Cardiac muscle cell (in vitro differentiated cells and primary cell): ENCODE measurements around the gene PLEKHG3. TPM values are rescaled to one million over a fixed set of nuclear protein-coding genes. Genes with fewer than 3 reads are reported as not detected.

Source experiments
- DNase-seq, 2 donors: peaks; one replicate each; pipeline versions ENCODE4 v3.0.0 to v3.0.0-alpha.2; 2010 to 2017; ENCODE audit warnings: low read depth in 1 of 2, low spot score in 1 of 2
- H3K27ac ChIP-seq: fragments of 200-600 bp; sonication (generic); 2 replicates; pipeline ENCODE4 v1.5.1; 2016
- H3K27me3 ChIP-seq: fragments of 200-600 bp; sonication (generic); 2 replicates; pipeline ENCODE4 v1.6.0; 2016; ENCODE audit warnings: control low read depth
- H3K36me3 ChIP-seq: fragments of 200-600 bp; sonication (generic); 2 replicates; pipeline ENCODE4 v1.5.1; 2016; ENCODE audit warnings: control low read depth
- H3K4me1 ChIP-seq: fragments of 200-600 bp; sonication (generic); 2 replicates; pipeline ENCODE4 v1.8.1; 2017; ENCODE audit warnings: low read depth, mild to moderate bottlenecking, mixed run types
- H3K4me3 ChIP-seq: fragments of 200-600 bp; sonication (generic); 2 replicates; pipeline ENCODE4 v1.5.1; 2016; ENCODE audit warnings: mild to moderate bottlenecking
- H3K9me3 ChIP-seq: fragments of 200-600 bp; sonication (generic); 2 replicates; pipeline ENCODE4 v1.5.1; 2017; ENCODE audit warnings: low read depth, mild to moderate bottlenecking, control low read depth
- polyA plus RNA-seq: library from polyadenylated mRNA; unstranded; fragments of >200 nt; fragmentation: Nextera tagmentation; extraction: Ambion mirVana; gene quantifications from 2 replicates; pipeline ENCODE4 v1.2.1, GENCODE V29; 2016
- total RNA-seq: library from RNA; depleted of rRNA; stranded (reverse); fragments of >200 nt; gene quantifications from 2 replicates; pipeline ENCODE4 v1.2.3, GENCODE V29; 2016
- TF ChIP-seq, protein P1 (sequence below): IDR thresholded peaks from 2 replicates; pipeline ENCODE4 v1.5.1; 2012; ENCODE audit warnings: low read depth, mild to moderate bottlenecking, low read length

Gene PLEKHG3
- total and polyA plus RNA-seq, 2 experiments from 2014 or later, result 19.2 to 72.2 TPM

DNA sequence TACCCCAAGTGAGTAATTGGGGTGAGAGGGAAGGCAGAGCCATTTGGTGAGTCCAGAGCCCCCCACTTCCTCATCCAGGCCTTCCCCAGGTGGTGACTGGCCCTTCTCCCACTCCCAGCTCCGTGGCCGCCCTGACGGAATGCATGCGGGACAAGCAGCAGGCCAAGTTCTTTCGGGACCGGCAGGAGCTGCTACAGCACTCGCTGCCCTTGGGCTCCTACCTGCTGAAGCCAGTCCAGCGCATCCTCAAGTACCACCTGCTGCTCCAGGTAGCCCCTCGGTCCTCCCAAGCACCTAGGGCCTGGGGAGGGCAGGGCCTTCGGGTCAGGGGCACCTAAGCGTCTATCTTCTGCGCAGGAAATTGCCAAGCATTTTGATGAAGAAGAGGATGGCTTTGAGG lies 26.5 kb downstream of the PLEKHG3 start:
- DNase-seq, result no peak
- Histone ChIP-seq H3K27me3 (no peaks in the 10 kb centered on the region), H3K36me3 (peaks cover 24% of the 10 kb centered on the region), H3K4me3 (no peak overlapping the region), H3K27ac (no peak overlapping the region), H3K9me3 (no peaks in the 10 kb centered on the region), H3K4me1 (peaks cover 9% of the 10 kb centered on the region)
- TF ChIP-seq, protein P1, sequence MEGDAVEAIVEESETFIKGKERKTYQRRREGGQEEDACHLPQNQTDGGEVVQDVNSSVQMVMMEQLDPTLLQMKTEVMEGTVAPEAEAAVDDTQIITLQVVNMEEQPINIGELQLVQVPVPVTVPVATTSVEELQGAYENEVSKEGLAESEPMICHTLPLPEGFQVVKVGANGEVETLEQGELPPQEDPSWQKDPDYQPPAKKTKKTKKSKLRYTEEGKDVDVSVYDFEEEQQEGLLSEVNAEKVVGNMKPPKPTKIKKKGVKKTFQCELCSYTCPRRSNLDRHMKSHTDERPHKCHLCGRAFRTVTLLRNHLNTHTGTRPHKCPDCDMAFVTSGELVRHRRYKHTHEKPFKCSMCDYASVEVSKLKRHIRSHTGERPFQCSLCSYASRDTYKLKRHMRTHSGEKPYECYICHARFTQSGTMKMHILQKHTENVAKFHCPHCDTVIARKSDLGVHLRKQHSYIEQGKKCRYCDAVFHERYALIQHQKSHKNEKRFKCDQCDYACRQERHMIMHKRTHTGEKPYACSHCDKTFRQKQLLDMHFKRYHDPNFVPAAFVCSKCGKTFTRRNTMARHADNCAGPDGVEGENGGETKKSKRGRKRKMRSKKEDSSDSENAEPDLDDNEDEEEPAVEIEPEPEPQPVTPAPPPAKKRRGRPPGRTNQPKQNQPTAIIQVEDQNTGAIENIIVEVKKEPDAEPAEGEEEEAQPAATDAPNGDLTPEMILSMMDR, result no peak

DNA sequence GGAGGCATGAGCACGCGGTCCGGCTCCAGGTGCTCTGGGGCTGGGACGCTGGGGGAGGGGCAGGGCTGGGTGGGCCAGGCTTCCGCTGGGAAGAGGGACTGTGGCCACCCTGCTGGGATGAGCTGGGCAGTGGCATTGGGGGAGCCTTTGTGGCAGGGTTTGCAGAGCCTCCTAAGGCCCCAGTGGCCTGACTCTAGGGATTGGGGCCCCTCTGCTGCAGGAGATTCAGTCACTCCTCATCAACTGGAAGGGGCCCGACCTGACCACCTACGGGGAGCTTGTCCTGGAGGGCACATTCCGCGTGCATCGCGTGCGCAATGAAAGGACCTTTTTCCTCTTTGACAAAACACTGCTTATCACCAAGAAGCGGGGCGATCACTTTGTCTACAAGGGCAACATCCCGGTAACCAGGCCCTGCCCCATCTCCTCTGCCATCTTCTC lies 26.9 kb downstream of the PLEKHG3 start:
- DNase-seq, result no peak
- Histone ChIP-seq H3K4me3 (no peak overlapping the region), H3K36me3 (peaks cover 24% of the 10 kb centered on the region), H3K27ac (no peak overlapping the region), H3K4me1 (peaks cover 4% of the 10 kb centered on the region), H3K27me3 (no peaks in the 10 kb centered on the region), H3K9me3 (no peaks in the 10 kb centered on the region)
- TF ChIP-seq, protein P1, result no peak

DNA sequence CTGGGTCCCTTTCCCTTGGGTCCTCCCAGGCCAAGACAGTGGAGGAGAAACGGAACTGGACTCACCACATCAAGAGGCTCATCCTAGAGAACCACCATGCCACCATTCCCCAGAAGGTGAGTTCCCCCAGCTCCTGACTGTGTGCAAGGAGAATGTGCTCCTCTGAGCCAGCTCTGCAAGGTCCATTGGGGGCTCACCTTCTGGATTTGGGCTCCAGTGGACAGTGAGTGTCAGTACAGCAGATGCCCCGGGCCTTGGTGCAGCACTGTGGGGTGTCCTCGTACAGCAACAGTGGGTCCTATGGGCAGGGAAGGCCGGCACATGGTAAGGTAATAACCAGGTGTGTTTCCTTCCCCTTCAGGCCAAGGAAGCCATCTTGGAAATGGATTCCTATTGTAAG lies 27.8 kb downstream of the PLEKHG3 start:
- TF ChIP-seq, protein P1, result no peak
- Histone ChIP-seq H3K4me3 (no peak overlapping the region), H3K36me3 (peaks cover 24% of the 10 kb centered on the region), H3K4me1 (no peaks in the 10 kb centered on the region), H3K27ac (no peak overlapping the region), H3K27me3 (no peaks in the 10 kb centered on the region), H3K9me3 (no peaks in the 10 kb centered on the region)
- DNase-seq, result no peak

DNA sequence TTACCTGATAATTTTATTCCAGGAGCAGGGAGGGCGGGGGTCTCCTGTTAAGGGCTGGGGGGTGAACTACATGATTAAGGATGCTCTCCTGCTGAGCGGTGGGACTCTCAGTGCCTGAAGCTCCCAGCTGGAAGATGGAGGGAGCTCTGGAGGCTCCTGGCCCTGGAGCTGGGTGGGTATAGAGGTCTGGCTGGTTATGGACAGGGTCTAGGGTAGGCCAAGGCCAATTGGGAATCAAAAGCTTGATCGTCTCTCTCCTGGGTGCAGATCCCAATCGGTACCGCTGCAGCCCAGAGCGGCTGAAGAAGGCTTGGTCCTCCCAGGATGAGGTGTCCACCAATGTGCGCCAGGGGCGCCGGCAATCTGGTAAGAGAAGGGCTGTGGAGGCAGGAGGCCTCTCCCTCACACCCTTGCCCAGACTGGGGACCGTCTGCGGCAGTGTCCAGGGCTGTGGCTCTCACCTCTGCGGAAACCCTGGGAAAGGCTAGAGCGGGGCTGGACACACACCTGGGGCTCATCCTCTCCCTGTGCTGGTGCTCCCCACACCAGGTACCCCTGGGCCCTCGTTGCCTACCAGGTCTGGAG lies 28.4 kb downstream of the PLEKHG3 start:
- Histone ChIP-seq H3K9me3 (no peaks in the 10 kb centered on the region), H3K36me3 (peaks cover 24% of the 10 kb centered on the region), H3K4me1 (no peaks in the 10 kb centered on the region), H3K4me3 (no peak overlapping the region), H3K27me3 (no peaks in the 10 kb centered on the region), H3K27ac (no peak overlapping the region)
- TF ChIP-seq, protein P1, result no peak
- DNase-seq, result no peak

DNA sequence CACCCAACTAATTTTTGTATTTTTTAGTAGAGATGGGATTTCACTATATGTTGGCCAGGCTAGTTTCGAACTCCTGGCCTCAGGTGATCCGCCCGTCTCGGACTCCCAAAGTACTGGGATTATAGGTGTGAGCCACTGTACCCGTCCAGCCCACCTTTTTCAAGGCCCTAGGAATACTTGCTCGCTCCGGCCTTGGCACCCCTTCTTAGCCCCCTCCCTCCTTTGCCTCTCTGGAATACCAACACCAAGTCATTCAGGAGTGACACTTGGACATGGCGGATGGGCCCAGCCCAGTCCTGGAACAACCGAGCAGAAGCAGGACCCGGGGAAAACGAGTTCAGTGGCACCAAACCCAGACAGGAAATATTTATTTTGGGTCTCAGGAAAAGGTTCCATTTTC lies 29.1 kb downstream of the PLEKHG3 start:
- Histone ChIP-seq H3K4me3 (no peak overlapping the region), H3K27me3 (no peaks in the 10 kb centered on the region), H3K36me3 (peaks cover 24% of the 10 kb centered on the region), H3K9me3 (no peaks in the 10 kb centered on the region), H3K4me1 (no peaks in the 10 kb centered on the region), H3K27ac (no peak overlapping the region)
- TF ChIP-seq, protein P1, result no peak
- no peak for DNase-seq
